ENCODE data around the gene HS3ST5.

DNA sequence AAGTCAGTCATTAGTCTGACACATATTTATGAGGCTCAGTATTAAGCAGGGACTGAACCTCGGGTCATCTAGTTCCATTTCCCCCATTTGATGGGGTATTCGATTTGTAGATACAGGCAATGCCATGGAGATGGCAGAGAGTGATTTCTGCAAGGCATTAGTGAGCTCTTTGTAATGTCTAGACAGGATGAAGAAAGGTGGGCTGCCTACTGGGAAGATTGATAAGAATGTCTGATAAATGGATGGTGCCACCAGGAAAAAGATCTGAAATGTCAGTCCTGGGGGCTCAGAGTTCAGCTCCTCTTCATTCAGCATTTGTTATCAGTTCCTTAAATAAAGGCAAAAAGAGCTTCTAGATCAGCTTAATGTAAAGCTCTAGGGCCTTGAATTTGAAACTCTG lies 51.4 kb downstream of the HS3ST5 start:
- TF ChIP-seq, protein P1, sequence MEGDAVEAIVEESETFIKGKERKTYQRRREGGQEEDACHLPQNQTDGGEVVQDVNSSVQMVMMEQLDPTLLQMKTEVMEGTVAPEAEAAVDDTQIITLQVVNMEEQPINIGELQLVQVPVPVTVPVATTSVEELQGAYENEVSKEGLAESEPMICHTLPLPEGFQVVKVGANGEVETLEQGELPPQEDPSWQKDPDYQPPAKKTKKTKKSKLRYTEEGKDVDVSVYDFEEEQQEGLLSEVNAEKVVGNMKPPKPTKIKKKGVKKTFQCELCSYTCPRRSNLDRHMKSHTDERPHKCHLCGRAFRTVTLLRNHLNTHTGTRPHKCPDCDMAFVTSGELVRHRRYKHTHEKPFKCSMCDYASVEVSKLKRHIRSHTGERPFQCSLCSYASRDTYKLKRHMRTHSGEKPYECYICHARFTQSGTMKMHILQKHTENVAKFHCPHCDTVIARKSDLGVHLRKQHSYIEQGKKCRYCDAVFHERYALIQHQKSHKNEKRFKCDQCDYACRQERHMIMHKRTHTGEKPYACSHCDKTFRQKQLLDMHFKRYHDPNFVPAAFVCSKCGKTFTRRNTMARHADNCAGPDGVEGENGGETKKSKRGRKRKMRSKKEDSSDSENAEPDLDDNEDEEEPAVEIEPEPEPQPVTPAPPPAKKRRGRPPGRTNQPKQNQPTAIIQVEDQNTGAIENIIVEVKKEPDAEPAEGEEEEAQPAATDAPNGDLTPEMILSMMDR (IDR thresholded peaks at IDR 0.05): no peak
- TF ChIP-seq EP300 (IDR thresholded peaks at IDR 0.05) (no peak), POLR2A (IDR thresholded peaks at IDR 0.05) (no peak)

Data from ovary (tissue), 3 donors.